ENCODE measurements around the gene ST3GAL6.

DNA sequence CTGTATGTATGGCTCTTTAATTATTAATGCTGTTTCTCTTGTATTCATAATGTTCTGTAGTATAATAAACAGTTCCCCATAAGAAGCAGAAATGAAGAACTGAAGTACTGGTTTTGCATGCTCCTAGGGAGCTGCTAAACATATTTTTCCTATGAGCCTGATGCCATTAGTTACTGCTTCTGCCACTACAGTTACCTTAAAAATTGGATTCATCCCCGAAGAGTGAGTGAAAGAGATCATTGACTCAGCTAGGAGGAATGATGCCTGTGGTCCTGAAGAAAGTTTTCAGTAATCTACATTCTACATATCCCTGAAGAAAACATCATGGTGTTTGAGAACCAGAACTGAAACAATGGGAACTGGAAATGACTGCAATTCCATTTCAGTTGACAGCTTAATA lies 37.1 kb upstream of the ST3GAL6 start:
- TF ChIP-seq, protein P1, sequence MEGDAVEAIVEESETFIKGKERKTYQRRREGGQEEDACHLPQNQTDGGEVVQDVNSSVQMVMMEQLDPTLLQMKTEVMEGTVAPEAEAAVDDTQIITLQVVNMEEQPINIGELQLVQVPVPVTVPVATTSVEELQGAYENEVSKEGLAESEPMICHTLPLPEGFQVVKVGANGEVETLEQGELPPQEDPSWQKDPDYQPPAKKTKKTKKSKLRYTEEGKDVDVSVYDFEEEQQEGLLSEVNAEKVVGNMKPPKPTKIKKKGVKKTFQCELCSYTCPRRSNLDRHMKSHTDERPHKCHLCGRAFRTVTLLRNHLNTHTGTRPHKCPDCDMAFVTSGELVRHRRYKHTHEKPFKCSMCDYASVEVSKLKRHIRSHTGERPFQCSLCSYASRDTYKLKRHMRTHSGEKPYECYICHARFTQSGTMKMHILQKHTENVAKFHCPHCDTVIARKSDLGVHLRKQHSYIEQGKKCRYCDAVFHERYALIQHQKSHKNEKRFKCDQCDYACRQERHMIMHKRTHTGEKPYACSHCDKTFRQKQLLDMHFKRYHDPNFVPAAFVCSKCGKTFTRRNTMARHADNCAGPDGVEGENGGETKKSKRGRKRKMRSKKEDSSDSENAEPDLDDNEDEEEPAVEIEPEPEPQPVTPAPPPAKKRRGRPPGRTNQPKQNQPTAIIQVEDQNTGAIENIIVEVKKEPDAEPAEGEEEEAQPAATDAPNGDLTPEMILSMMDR (IDR thresholded peaks at IDR 0.05; ENCODE audit: poor library complexity), result no peak
- no peak for TF ChIP-seq EZH2 (IDR thresholded peaks at IDR 0.05; ENCODE audit: borderline replicate concordance)
